Caco-2 (cell line): ENCODE data around the gene SRA1. TPM values are rescaled to one million over a fixed set of nuclear protein-coding genes. Genes with fewer than 3 reads are reported as not detected.
"Not testable (repeated sequence)": the region's sequence is repeated elsewhere in the genome, so short reads cannot be mapped to it uniquely, and the experiment has no call there.

Experiments used
- BruUV-seq: library from RNA; stranded (reverse); fragments of 400-500 nt; replicated peaks from 2 replicates; lab custom pipeline; 2021; lab: Mats Ljungman, UMichigan
- CTCF ChIA-PET: fragments of 300-600 bp; sonication (Branson Sonifier 250); formaldehyde crosslinking; loops from one replicate; lab custom pipeline; 2022; ENCODE audit warnings: antibody characterized with exemption; lab: Charles Lee
- POLR2A ChIA-PET: fragments of 300-600 bp; sonication (Branson Sonifier 250); formaldehyde crosslinking; loops from one replicate; lab custom pipeline; 2022; ENCODE audit warnings: antibody characterized with exemption; lab: Charles Lee
- DNase-seq, 2 experiments: peaks; one replicate each; pipeline versions ENCODE4 v3.0.0 to v3.0.0-alpha.2; 2020 to 2022
- H3K27me3 ChIP-seq: replicated peaks from 2 replicates; pipeline ENCODE4 v1.6.0; 2011; ENCODE audit warnings: low read length; ENCODE audit not compliant: control insufficient read depth, insufficient read depth
- H3K36me3 ChIP-seq: 2 replicates; pipeline ENCODE4 v1.5.1; 2011; ENCODE audit warnings: low read length; ENCODE audit not compliant: control insufficient read depth, insufficient read depth
- H3K4me1 ChIP-seq: fragments of 250-450 bp; sonication (Bioruptor Pico); 2 replicates; pipeline ENCODE4 v1.5.1; 2020; ENCODE audit warnings: mild to moderate bottlenecking
- H3K4me3 ChIP-seq: 2 replicates; pipeline ENCODE4 v1.5.1; 2011; ENCODE audit warnings: low read depth, mild to moderate bottlenecking, control low read depth, low read length
- H3K9me3 ChIP-seq: fragments of 250-450 bp; sonication (Bioruptor Pico); 2 replicates; pipeline ENCODE4 v1.5.1; 2020; ENCODE audit warnings: mild to moderate bottlenecking, moderate library complexity
- H3K27ac Mint-ChIP-seq: one replicate; pipeline ENCODE4 v1.8.0; 2022; ENCODE audit warnings: mixed read lengths; ENCODE audit not compliant: unreplicated experiment
- H3K27me3 Mint-ChIP-seq: one replicate; pipeline ENCODE4 v1.8.0; 2022; ENCODE audit warnings: mixed read lengths; ENCODE audit not compliant: insufficient read depth, unreplicated experiment
- H3K36me3 Mint-ChIP-seq: one replicate; pipeline ENCODE4 v1.8.0; 2022; ENCODE audit warnings: mild to moderate bottlenecking, mixed read lengths; ENCODE audit not compliant: insufficient read depth, unreplicated experiment
- H3K4me1 Mint-ChIP-seq: one replicate; pipeline ENCODE4 v1.8.0; 2022; ENCODE audit warnings: low read depth, mixed read lengths; ENCODE audit not compliant: unreplicated experiment
- H3K4me3 Mint-ChIP-seq: one replicate; pipeline ENCODE4 v1.8.0; 2022; ENCODE audit warnings: mild to moderate bottlenecking, moderate library complexity, mixed read lengths; ENCODE audit not compliant: unreplicated experiment
- H3K9me3 Mint-ChIP-seq: one replicate; pipeline ENCODE4 v1.8.0; 2022; ENCODE audit warnings: mixed read lengths; ENCODE audit not compliant: unreplicated experiment
- CTCF ChIP-seq, 2 experiments: fragments of 200-600 bp in 1 of 2; IDR thresholded peaks; 1 replicate in 1 of 2; 2 replicates in 1 of 2; pipeline versions ENCODE4 v1.5.1 to v1.8.0; 2011 to 2022; ENCODE audit warnings: antibody characterized with exemption in 1 of 2, control low read depth in 1 of 2, inconsistent platforms in 1 of 2, low read depth in 1 of 2, low read length in 1 of 2, mild to moderate bottlenecking in 1 of 2, moderate library complexity in 1 of 2; ENCODE audit not compliant: insufficient read depth in 1 of 2, severe bottlenecking in 1 of 2, unreplicated experiment in 1 of 2
- intact Hi-C: fragments of 100-400 bp; cut with micrococcal nuclease; formaldehyde crosslinking; loops from one replicate; pipeline ENCODE4 v1.10.0; 2022; ENCODE audit not compliant: unreplicated experiment
- total RNA-seq: library from RNA; stranded (reverse); gene quantifications from 2 replicates; pipeline ENCODE4 v1.2.3, GENCODE V29; 2022

Gene SRA1
- total RNA-seq, 1 experiment from 2014 or later = 50.3 TPM

- no peaks in the 10 kb centered on the region for H3K27me3 Mint-ChIP-seq
- POLR2A ChIA-PET = interaction anchor here (0.6 kb wide), 1 partner anchor 588 kb away, joined by 3 read pairs; no protein-coding TSS in a partner anchor
- Histone ChIP-seq H3K4me1 (no peaks in the 10 kb centered on the region), H3K27me3 (no peaks in the 10 kb centered on the region), H3K36me3 (no peaks in the 10 kb centered on the region), H3K9me3 (no peaks in the 10 kb centered on the region), H3K4me3 (no peak overlapping the region)
- no peaks in the 10 kb centered on the region for H3K4me1 Mint-ChIP-seq
- no peak overlapping the region for H3K4me3 Mint-ChIP-seq
- DNase-seq = no peak
- CTCF ChIA-PET = no interaction called here
- no TSS peak for BruUV-seq
- H3K36me3 Mint-ChIP-seq = no peaks in the 10 kb centered on the region
- no peaks in the 10 kb centered on the region for H3K9me3 Mint-ChIP-seq
- no peak for TF ChIP-seq CTCF (IDR thresholded peaks at IDR 0.05; ENCODE audit: insufficient read depth in 1 of 2, low read depth in 1 of 2, low read length in 1 of 2, severe bottlenecking in 1 of 2, unreplicated experiment in 1 of 2)
- no peak overlapping the region for H3K27ac Mint-ChIP-seq
- intact Hi-C loops = no loop called here
Observed at GRCh38 chr5:140590861-140591260, 33.6 kb upstream of the SRA1 start.

GRCh38 chr5:140588311-140589070, 31.2 kb upstream of the SRA1 start:
- no peaks in the 10 kb centered on the region for H3K9me3 Mint-ChIP-seq
- no peaks in the 10 kb centered on the region for H3K4me1 Mint-ChIP-seq
- POLR2A ChIA-PET = no interaction called here
- no peak for TF ChIP-seq CTCF (IDR thresholded peaks at IDR 0.05; ENCODE audit: insufficient read depth in 1 of 2, low read depth in 1 of 2, low read length in 1 of 2, severe bottlenecking in 1 of 2, unreplicated experiment in 1 of 2)
- H3K27me3 Mint-ChIP-seq = no peaks in the 10 kb centered on the region
- intact Hi-C loops = no loop called here
- Histone ChIP-seq H3K36me3 (no peaks in the 10 kb centered on the region), H3K4me3 (no peak overlapping the region), H3K4me1 (no peaks in the 10 kb centered on the region), H3K9me3 (no peaks in the 10 kb centered on the region), H3K27me3 (no peaks in the 10 kb centered on the region)
- no peak overlapping the region for H3K4me3 Mint-ChIP-seq
- H3K36me3 Mint-ChIP-seq = no peaks in the 10 kb centered on the region
- DNase-seq = no peak
- no TSS peak for BruUV-seq
- no peak overlapping the region for H3K27ac Mint-ChIP-seq
- CTCF ChIA-PET = no interaction called here

- DNase-seq = no peak
- H3K27me3 ChIP-seq = no peaks in the 10 kb centered on the region
- no peaks in the 10 kb centered on the region for H3K36me3 ChIP-seq
- POLR2A ChIA-PET = interaction anchor here (0.7 kb wide), 1 partner anchor 20 kb away, joined by 4 read pairs; no protein-coding TSS in a partner anchor
- H3K4me3 Mint-ChIP-seq = no peak overlapping the region
- H3K9me3 ChIP-seq = no peaks in the 10 kb centered on the region
- H3K36me3 Mint-ChIP-seq = no peaks in the 10 kb centered on the region
- no peak overlapping the region for H3K4me3 ChIP-seq
- no peaks in the 10 kb centered on the region for H3K27me3 Mint-ChIP-seq
- no peaks in the 10 kb centered on the region for H3K9me3 Mint-ChIP-seq
- no peaks in the 10 kb centered on the region for H3K4me1 Mint-ChIP-seq
- intact Hi-C loops = no loop called here
- CTCF ChIA-PET = no interaction called here
- no peaks in the 10 kb centered on the region for H3K4me1 ChIP-seq
- BruUV-seq = no TSS peak
- TF ChIP-seq CTCF (IDR thresholded peaks at IDR 0.05; ENCODE audit: insufficient read depth in 1 of 2, low read depth in 1 of 2, low read length in 1 of 2, severe bottlenecking in 1 of 2, unreplicated experiment in 1 of 2) = no peak
- no peak overlapping the region for H3K27ac Mint-ChIP-seq
Observed at GRCh38 chr5:140587495-140587894, 30.2 kb upstream of the SRA1 start.

GRCh38 chr5:140579188-140579747, 22.0 kb upstream of the SRA1 start:
- H3K27ac Mint-ChIP-seq, CTCF ChIA-PET, H3K4me3 Mint-ChIP-seq, H3K27me3 Mint-ChIP-seq, H3K9me3 Mint-ChIP-seq, H3K36me3 Mint-ChIP-seq, H3K36me3 ChIP-seq, H3K4me3 ChIP-seq, POLR2A ChIA-PET, BruUV-seq, H3K4me1 ChIP-seq, H3K27me3 ChIP-seq, H3K4me1 Mint-ChIP-seq, DNase-seq, H3K9me3 ChIP-seq: not testable (repeated sequence)
- intact Hi-C loops = loop anchor here (5.0 kb wide), 1 partner anchor 58 kb away; the partner anchor contains the start of gene TMCO6
